NCI-H510A treated with DMSO at 0.1 percent for 48 hours (cell line): ENCODE results near the gene RELB.

Source experiments
- DNase-seq: peaks from one replicate; lab custom pipeline; 2025; lab: John Stamatoyannopoulos, UW

RELB gene

DNA sequence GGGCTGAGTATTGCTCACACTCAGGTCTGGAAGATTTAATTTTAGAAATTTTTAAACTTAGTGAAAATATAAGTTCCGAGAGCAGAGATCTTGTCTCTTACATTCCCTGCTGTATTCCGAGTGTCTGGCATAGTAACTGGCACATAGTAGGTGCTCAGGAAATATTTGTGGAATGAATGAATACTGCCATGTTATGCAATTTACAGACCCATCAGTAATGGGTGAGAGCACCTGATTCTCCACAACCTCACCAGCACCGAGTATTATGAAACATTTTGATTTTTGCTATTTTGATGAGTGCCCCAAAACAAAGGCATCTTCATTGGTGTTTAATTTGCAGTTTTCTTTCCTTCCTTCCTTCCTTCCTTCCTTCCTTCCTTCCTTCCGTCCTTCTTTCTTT lies 21.8 kb downstream of the RELB start:
- DNase-seq, result no peak

DNA sequence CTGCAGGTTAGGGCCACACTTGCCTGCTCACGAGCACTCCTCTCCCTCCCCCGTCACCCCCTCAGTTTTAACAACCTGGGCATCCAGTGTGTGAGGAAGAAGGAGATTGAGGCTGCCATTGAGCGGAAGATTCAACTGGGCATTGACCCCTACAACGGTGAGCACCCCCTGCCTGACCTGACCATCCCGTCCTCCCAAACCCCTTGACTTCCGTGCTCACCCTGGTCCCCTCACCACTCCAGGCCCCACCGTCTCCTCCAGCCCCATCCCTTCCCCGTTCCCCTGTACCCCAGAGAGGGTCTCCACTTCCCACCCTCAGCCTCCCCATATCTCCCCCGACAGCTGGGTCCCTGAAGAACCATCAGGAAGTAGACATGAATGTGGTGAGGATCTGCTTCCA lies 24.0 kb downstream of the RELB start:
- no peak for DNase-seq

DNA sequence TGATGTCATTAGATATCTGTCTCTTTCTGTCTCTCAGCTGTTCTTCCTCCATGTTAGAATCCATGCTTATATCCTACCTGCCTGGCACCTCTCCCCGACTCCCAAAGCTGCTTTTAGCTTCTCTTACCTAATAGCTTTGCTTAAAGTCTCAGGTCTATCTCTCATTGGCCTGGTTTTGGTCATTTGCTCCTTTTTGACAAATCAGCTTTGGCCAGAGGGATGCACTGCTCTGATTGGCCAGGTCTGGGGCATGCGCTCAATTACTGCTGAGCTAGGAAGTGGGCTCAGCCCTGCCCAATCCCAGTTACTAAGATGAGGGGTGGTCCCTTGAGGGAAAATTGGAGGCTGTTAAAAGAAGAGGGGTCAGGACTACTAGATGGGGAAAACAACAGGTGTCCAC lies 26.1 kb downstream of the RELB start:
- no peak for DNase-seq

DNA sequence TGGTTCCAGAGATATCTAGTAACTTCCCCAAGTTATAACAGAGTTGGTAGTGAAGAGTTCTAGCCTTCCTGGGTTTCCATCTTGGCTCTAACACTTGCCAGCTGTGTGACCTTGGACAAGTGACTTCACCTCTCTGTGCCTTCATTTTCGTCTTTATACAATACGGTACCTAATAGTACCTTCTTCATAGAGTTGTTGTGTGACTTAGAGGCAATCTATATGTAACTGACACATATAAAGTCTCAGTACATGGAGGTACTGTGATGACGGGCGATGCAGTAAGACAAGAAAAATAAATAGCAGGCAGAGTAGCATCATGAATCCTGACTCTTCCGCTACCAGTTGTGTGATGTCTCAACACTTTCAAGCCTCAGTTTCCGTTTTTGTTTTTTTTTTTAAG lies 29.6 kb downstream of the RELB start:
- no peak for DNase-seq

DNA sequence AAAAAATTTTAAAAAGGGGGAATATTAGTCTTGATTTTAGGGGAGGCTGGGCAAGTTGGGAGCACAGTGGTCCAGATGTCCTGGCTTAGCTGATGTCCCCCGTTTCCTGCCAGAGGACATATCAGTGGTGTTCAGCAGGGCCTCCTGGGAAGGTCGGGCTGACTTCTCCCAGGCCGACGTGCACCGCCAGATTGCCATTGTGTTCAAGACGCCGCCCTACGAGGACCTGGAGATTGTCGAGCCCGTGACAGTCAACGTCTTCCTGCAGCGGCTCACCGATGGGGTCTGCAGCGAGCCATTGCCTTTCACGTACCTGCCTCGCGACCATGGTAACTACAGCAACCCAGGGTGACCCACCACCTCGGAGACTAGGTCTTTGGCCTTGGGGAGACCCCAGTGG lies 31.2 kb downstream of the RELB start:
- DNase-seq, result no peak

DNA sequence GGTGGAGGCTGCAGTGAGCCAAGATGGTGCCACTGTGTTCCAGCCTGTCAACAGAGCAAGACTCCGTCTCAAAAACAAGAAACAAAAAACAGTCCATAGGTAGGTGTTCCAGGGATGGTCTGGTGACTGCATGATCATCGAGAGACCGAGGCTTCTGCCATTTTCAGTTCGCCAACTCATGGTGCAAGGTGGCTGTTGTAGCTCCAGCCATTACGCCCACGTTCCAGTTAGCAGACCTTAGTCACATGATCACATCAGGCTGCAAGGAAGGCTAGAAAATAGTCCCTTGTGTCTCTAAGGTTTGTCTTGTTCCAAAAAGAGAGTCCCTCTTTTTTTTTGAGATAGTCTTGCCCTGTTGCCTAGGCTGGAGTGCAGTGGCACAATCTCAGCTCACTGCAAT lies 34.5 kb downstream of the RELB start:
- DNase-seq, result no peak

DNA sequence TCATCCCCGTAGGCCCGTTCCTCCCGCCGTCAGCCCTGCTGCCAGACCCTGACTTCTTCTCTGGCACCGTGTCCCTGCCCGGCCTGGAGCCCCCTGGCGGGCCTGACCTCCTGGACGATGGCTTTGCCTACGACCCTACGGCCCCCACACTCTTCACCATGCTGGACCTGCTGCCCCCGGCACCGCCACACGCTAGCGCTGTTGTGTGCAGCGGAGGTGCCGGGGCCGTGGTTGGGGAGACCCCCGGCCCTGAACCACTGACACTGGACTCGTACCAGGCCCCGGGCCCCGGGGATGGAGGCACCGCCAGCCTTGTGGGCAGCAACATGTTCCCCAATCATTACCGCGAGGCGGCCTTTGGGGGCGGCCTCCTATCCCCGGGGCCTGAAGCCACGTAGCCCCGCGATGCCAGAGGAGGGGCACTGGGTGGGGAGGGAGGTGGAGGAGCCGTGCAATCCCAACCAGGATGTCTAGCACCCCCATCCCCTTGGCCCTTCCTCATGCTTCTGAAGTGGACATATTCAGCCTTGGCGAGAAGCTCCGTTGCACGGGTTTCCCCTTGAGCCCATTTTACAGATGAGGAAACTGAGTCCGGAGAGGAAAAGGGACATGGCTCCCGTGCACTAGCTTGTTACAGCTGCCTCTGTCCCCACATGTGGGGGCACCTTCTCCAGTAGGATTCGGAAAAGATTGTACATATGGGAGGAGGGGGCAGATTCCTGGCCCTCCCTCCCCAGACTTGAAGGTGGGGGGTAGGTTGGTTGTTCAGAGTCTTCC lies 36.3 kb downstream of the RELB start:
- DNase-seq, result no peak

- DNase-seq, result peak; percentile 81
Observed at GRCh38 chr19:45038931-45039893, 37.9 kb downstream of the RELB start, which contains the start of gene CLASRP. TSS of gene CLASRP (plus strand) at chr19:45039045. CDS start at chr19:45040213, 1,168 bp downstream.

DNA sequence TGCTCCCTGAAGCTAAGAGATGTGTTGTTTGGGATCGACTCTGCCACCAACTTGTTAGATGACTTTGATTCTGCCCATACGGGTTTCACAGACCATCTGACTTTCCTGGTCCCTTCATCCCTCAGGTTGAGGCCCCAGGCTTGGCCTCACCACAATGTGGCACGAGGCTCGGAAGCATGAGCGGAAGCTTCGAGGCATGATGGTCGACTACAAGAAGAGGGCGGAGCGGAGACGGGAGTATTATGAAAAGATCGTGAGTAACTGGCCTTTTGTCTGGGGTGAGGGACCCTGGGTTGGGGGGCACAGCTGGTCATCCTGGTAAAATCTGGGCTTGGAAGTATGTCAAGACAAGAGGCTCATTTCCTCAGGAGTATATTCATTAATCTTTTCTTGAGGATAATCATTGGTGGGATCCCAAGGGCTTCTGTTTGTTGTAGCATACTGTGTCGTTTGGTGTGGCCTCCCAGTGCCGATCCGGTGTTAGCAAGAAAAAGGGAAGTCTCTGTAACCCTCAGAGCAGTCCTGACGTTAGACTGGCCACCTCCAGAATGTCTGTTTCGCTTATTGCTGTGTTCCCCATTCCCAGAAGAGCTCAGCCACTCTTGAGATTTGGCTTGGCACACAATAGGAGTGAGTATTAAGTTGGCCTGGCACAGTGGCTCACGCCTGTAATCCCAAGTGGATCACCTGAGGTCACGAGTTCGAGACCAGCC lies 39.0 kb downstream of the RELB start:
- no peak for DNase-seq

DNA sequence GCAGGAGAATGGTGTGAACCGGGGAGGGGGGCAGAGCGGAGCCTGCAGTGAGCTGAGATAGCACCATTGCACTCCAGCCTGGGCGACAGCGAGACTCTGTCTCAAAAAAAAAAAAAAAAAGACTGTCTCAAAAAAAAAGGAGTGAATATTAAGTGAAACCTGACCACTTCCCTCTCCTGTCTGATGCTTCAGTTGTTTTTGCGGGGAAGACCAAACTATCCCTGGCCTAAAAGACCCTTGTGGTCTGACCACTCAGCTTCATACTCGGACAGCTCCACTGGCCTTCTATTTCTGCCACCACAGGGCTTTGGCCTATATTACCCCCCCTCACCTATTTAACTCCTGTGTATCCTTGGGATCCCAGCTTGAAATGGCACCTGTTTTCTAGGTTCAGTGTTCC lies 39.9 kb downstream of the RELB start:
- no peak for DNase-seq

DNA sequence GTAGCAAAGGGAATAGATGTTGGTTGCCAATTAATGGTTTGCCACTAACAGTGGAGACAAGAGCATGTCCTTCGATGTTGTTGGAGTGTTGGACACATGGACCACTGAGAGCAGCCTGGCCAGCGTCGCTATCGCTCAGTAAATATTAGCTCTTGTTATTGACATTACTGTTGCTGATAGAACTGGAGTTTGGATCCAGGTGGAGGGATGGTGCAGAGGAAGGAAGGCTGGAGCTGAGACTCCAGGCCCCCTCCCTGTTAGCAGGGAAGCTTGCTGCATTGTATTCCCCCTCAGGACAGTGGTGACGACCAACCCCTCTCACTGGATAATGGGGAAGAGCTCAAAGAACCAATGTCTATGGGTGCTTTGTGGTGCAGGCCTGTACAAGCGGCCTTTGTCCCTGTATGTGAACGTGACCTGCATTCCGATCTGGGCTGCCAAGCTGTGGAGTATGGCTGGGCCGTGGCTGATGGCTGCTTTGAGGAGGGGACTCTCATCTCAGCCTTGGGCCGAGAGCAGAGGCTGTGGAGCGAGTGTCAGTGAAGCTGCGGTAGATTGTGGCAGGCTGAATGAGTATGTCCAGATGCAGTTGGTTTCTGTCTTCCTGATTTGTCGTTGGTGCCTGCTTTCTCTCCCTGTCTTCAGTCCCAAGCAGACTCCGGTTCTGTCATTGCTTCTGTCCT lies 44.5 kb downstream of the RELB start:
- no peak for DNase-seq

DNA sequence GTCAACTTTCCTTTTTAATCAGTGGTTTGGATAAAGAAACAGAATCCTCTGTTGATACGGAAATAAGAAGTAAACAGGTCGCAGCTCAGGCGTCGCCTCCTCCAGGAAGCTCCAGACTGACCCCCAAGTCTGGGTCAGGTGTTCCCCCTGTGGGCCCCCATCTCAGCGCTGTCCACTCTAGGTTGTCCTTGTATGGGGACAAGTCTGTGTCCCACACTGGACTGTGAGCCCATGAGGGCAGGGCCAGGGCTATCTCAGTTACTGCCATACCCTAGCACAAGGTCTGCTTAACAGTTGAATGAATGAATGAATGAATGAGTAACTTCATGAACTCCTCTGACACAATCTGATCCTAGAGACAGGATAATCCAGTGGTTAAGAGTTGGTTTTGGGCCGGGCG lies 45.1 kb downstream of the RELB start:
- no peak for DNase-seq

- no peak for DNase-seq
Observed at GRCh38 chr19:45047188-45047797, 46.0 kb downstream of the RELB start.

GRCh38 chr19:45049073-45049736 lies 47.9 kb downstream of the RELB start:
- DNase-seq, result no peak

DNA sequence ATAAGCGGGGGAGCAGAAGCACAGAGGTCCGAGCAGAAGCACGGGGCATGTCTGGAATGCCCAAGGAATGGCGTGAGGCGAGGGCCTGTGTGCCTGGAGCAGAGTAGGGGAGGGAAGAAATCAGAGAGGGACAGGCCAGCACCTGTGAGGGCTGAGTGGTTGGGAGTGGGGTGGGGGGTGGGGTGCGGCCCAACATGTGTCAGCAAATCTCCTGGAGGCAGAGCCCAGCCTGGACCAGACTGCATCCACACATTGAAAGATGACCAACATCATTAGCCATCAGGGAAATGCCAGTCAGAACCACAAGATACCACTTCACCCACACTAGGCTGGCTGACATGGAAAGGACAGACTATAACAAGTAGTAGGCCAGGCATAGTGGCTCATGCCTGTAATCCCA lies 48.8 kb downstream of the RELB start:
- DNase-seq, result no peak

DNA sequence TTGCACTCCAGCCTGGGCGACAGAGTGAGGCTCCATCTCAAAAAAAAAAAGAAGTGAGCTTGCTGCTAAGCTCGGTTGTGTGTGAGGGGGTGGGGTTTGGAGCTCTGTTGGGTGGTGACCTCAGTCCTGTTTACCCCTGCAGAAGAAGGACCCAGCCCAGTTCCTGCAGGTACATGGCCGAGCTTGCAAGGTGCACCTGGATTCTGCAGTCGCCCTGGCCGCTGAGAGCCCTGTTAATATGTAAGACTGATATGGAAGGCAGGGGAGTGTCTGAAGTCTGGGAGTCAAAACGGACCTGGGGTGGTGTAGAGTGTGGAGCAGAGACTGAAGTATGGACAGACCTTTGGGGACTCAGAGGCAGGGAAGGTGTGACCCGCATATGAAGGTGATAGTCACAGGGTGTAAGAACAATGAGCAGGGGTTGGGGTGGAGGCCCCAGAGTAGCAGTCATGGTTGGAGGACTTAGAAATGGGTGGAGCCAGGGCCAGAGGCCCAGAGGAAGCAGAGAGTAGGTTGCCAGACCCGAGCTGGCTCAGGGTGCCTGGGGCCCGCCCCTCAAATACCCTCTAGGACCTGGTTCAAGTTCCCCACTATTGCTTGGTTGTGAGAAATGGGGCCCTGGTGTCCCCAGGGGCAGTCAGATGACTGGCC lies 50.8 kb downstream of the RELB start:
- no peak for DNase-seq

DNA sequence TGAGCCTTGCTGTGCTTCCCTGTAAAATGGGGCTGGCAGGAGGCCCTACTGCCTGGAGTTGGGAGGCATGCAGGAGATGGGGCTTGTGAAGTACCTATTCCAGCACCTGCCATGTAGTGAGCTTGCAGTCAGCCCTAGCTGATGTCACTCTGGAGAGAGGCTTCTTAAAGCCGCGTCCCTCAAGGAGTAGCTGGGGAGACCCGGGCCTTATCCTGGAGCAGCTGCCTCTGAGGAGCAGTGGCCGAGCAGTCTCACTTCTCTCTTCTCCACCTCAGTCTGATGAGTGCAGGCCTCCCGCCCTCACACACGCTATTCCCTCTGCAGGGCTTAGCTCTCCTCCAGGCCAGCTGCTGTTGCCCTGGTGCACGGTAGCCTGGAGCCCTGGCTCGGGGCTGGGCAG lies 55.6 kb downstream of the RELB start:
- no peak for DNase-seq

DNA sequence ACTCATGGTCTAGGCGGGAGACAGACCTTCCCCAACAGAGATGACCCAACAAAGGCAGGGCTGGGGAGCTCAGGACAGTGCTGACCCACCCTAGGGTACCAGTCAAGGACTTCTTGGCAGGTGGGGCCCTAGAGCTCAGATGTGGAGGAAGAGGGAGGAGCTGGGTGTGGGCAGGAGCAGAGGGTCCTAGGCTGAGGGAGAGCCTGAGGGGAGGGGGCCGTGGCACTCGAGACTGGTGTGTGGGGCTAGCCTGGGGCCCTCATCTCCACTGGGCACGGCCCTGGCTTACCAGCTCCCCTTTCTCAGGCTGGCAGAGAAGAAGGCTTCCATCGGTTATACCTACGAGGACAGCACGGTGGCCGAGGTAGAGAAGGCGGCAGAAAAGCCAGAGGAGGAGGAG lies 56.2 kb downstream of the RELB start:
- DNase-seq, result no peak

DNA sequence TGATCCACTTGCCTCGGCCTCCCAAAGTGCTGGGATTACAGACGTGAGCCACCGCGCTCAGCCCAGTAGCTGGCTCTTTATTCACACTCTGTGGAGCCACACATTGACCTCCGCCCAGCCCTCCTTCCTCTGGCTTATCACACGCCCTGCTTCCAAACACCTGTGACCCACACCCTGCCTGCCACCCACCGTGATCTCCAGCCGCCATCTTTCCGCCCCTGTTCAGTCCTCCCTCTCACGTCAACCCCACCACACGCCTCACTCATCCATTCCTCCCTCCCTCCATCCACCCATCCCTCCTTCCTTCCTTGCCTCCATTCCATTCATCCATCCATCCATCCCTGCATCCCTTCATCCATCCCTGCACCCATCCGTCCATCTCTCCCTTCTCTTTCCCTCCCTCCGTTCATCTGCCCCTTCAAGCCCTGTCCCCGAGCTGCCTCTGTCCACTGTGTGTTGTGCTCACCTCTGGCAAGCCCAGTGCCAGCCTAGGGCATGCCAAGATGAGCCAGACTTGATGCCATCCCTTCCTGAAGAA lies 57.4 kb downstream of the RELB start:
- no peak for DNase-seq
